MM.1S (cell line): ENCODE data around the gene PSTPIP2.

ENCODE experiments used
- EZH2 ChIP-seq: fragments of 300-600 bp; sonication (generic); optimal IDR thresholded peaks from 2 replicates; pipeline ENCODE3; 2017; ENCODE audit warnings: low read depth, mild to moderate bottlenecking, antibody characterized with exemption, low read length, mixed read lengths
- EZH2phosphoT487 ChIP-seq: fragments of 300-600 bp; sonication (generic); IDR thresholded peaks from 2 replicates; pipeline ENCODE4 v1.6.1; 2018; ENCODE audit warnings: antibody characterized with exemption, low read length
- TF ChIP-seq, protein P1 (sequence below): fragments of 300-600 bp; sonication (generic); IDR thresholded peaks from 2 replicates; pipeline ENCODE4 v1.5.1; 2016; ENCODE audit warnings: antibody characterized with exemption, low read length, mixed read lengths

DNA sequence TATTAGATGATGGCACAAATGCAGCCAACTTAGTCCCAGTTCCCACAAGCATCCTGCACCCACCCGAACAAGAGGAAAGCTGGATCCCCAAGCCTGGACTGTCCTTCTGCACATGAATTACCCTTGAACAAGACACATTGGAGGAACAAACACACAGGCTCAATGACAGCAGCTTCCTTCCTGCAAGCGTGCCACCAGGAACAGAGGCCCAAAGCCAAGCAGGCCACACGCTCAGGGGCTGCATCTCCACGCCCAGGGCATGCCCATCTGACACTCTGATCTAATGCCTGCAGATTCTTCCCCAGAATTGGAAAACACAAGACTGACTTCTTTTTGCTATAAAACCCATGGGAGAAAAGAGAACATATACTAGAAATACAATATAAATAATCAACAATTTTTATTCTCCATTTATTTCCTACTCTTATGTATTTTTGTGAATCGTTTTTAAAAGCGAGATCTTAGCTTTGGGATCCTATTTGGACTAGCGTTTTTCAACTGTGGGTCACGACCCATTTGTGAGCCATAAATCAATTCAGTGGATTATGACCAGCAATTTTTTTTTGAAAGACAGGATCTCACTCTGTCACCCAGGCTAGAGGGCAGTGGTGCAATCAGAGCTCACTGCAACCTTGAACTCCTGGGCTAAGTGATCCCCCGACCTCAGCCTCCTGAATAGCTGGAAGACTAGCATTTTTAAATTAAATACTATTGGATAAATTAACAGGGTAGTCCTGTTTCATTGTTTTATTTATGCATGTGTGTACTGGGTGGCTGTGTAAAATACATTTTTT is 34.4 kb downstream of the PSTPIP2 start:
- TF ChIP-seq EZH2phosphoT487: no peak
- TF ChIP-seq, protein P1, sequence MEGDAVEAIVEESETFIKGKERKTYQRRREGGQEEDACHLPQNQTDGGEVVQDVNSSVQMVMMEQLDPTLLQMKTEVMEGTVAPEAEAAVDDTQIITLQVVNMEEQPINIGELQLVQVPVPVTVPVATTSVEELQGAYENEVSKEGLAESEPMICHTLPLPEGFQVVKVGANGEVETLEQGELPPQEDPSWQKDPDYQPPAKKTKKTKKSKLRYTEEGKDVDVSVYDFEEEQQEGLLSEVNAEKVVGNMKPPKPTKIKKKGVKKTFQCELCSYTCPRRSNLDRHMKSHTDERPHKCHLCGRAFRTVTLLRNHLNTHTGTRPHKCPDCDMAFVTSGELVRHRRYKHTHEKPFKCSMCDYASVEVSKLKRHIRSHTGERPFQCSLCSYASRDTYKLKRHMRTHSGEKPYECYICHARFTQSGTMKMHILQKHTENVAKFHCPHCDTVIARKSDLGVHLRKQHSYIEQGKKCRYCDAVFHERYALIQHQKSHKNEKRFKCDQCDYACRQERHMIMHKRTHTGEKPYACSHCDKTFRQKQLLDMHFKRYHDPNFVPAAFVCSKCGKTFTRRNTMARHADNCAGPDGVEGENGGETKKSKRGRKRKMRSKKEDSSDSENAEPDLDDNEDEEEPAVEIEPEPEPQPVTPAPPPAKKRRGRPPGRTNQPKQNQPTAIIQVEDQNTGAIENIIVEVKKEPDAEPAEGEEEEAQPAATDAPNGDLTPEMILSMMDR: no peak
- no peak for TF ChIP-seq EZH2
